GM20000 (cell line): ENCODE data around the gene FLT3.

Experiments
- DNase-seq: peaks from one replicate; pipeline ENCODE4 v3.0.0; 2012; ENCODE audit warnings: low spot score
- TF ChIP-seq, protein P1 (sequence below): IDR thresholded peaks from 2 replicates; pipeline ENCODE4 v1.5.1; 2012; ENCODE audit warnings: mild to moderate bottlenecking, control low read depth; ENCODE audit errors: extremely low read depth, missing control alignments

The FLT3 gene

DNA sequence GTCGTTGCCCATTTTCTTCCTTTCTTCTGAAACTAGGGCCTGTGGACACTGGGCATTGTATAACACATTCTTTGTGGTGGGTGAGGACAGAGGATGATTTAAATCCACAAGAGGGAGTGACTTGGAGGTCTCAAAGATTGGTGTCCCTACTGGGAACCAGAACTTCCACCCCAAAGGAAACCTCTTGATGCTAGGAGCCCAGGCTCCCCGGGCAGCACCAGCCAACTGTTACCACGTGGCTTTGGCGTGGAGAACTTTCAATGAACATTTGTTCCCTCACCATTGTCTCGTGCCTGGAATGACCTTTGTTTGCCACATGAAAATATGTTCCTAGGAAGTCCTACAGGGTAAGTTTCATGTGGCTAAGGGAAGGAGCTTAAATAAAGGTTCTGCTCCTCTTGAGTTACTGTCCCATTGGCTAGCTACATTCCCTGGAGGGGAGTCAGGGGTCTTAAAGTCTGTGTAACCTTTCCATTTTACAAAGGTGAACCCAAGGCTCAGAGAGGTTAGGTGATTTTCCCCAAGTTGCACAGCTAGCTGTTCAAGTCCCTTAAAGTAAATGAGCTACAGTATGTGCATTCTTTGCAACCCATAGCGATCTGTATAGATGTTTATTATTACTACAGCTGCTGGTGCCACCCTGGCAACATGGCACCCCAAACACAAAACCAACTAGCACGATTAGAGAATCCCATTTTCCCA is 126.3 kb downstream of the FLT3 start:
- TF ChIP-seq, protein P1, sequence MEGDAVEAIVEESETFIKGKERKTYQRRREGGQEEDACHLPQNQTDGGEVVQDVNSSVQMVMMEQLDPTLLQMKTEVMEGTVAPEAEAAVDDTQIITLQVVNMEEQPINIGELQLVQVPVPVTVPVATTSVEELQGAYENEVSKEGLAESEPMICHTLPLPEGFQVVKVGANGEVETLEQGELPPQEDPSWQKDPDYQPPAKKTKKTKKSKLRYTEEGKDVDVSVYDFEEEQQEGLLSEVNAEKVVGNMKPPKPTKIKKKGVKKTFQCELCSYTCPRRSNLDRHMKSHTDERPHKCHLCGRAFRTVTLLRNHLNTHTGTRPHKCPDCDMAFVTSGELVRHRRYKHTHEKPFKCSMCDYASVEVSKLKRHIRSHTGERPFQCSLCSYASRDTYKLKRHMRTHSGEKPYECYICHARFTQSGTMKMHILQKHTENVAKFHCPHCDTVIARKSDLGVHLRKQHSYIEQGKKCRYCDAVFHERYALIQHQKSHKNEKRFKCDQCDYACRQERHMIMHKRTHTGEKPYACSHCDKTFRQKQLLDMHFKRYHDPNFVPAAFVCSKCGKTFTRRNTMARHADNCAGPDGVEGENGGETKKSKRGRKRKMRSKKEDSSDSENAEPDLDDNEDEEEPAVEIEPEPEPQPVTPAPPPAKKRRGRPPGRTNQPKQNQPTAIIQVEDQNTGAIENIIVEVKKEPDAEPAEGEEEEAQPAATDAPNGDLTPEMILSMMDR = no peak
- DNase-seq = no peak

DNA sequence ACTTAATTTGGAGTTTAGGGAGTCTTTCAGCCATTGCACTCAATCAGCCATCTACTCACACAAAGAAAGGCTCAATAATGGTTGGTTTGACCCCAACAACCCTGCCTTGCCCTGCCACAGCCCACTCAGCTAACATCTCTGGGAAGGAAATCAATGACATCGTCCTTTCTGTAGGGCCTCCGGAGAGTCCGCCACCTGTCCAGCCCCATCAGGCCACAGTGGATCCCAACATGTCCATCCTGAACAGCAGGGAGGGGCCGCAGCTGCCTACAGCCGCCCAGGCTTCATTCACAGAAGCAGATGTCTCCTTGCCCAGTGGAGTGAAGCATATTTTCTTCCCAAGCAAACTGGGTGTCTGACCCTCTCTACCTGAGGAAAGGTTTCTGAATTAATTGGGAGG is 127.1 kb downstream of the FLT3 start:
- DNase-seq = no peak
- TF ChIP-seq, protein P1 = no peak

DNA sequence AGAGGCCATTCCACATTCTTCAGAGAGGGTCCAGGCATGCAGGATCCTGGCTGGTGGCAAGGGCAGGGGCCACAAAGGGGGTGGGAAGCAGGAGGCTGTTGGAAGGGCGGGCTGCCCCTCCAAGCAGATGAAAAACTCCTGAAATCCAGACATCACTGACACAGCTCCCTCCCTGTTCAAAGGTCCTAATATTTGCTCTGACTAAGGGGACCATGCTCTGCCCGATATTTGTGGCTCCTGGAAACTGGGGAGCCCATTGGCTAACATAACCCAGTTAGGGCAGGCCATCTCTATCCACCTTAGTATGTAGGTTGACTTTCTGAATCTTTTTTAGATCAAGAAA is 127.9 kb downstream of the FLT3 start:
- TF ChIP-seq, protein P1 = no peak
- no peak for DNase-seq

DNA sequence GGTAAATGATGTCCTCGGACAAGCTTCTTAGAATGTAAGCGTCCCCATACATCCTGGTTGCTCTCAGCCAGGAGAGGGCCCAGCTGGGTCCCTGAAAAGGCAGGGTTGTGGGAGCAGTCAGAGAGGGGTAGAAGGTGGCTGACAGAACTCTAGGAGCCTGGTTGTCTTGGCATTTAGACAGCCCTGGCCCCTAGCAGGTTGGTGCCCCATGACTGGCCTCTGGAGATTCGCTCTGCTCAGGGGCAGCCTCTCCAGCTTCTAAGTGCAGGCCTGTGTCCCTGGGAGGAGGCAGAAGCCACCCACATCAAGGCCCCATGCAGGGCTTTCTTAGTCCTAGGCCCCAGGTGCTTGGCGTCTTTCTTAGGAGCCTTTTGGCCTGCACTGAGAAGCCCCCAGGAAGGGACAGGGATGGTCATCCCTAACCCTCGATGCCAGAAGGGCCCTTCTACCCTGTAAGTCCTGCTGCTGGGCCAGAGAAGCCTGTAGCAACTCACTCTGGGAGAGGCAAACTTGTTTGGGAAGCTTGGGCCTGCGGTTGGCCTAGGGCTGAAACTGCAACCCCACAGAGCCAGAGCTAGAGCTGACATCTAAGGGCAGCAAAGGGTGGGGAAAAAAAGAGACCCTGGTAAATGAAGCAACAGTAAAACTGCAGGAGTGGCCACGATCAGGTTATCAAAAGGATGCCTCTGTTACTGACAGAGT is 128.4 kb downstream of the FLT3 start:
- DNase-seq = no peak
- TF ChIP-seq, protein P1 = no peak

DNA sequence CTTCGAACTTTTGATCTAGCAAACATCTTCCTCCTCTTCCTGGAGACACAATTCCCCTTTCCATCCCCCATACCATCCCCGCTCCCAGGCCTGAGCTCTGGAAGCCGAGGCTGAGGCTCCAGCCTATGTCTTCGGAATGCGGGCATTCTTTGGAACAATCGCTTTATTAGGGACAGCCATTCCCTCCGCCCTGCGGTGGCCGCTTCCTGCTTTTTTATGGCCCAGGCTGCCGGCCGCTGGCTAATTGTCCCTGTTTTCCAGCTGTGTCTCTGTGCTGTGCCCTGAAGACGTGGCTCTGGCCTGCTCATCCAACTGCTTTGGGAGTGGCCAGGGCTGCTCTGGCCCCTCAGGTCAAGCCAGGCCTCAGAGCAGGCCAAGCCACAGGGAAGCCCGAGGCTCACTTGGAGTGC is 129.1 kb downstream of the FLT3 start:
- DNase-seq = no peak
- TF ChIP-seq, protein P1 = no peak

DNA sequence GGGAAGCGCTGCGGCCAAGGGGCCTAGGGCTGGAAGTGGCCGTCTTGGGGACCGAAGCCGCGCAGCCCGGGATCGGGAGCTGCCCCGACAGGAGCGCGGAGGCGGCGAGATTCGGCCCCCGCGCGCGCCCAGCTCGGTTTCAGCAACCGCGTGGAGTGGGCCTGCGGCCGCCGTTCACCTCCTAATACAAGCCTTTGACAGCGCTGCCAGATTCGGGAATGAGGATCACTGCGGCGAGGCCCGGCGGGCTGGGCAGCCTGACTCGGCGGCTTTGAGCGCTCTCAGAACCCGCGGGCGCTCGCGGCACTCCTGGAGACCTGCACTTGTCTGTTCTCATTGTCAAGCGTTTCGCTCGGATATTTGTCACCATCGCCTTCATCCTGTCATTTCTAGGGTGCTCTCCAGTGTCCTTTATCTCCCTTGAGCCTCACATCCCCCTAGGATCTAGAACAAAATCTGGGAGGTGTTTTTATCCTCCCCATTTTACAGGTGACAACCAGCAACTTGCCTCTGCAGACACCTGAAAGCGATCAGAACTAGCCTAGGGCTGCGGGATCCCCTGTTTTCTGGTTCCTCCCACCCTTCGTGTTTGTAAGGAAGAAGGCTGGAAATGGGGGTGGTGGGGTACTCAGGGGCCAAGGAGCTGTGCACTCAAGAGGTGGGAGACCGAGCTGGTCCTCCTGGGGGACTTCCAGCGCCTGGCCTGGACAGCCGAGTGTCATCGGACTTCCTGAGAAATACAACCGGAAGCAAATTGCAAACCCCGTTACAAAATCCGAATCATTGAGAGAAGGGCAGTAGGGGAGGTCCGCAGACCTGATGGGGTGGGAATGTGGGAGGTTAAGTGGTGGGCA is 129.8 kb downstream of the FLT3 start:
- peak; percentile 31 for DNase-seq
- TF ChIP-seq, protein P1 = no peak

DNA sequence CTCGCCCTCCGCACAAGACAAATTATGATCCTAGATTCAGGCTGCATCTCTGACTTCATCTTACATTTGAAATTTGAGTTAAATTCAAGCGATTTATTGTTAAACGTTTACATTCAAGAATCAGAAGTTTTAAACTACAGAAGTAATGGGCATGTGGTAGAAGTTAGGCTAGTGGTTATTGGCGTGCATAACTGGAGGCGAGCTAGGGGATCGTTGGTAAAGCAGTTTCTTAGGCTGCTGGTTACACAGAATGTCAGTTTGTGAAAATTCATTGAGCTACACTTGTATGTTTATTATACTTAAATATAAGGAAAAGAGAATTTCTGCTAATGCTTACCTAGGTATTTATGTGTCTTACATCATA is 130.5 kb downstream of the FLT3 start:
- no peak for DNase-seq
- TF ChIP-seq, protein P1 = no peak
